ENCODE results near the gene EYS. TPM values are rescaled to one million over a fixed set of nuclear protein-coding genes. Genes with fewer than 3 reads are reported as not detected.

EYS gene
- total and polyA plus RNA-seq, 2 of the 8 experiments (the other 6 are each of a cell fraction or from before 2014, with no cell fraction given): 0.05 to 0.13 TPM

GRCh38 chr6:63816982-63817436 is 1890.0 kb downstream of the EYS start:
- Histone ChIP-seq H3K36me3 (ENCODE audit: control insufficient read depth in 2 of 4, insufficient read depth in 4 of 4, low read length in 3 of 4) (no peaks in the 10 kb centered on the region), H3K23ac (ENCODE audit: insufficient read length) (no peak overlapping the region), H3K23me2 (ENCODE audit: low read depth, low read length) (no peaks in the 10 kb centered on the region), H3K56ac (replicated peaks; ENCODE audit: insufficient read length, low read depth, low read length) (no peak overlapping the region), H3K14ac (ENCODE audit: insufficient read length) (no peak overlapping the region), H4K91ac (replicated peaks; ENCODE audit: insufficient read length, low read length) (no peak overlapping the region), H3K4ac (replicated peaks; ENCODE audit: insufficient read length, low read depth, low read length) (no peak overlapping the region), H2BK5ac (ENCODE audit: low read depth, low read length) (no peak overlapping the region), H3K4me3 (ENCODE audit: extremely low read depth in 1 of 4, insufficient read depth in 2 of 4, low read depth in 3 of 4, low read length in 4 of 4) (no peak overlapping the region), H4K5ac (ENCODE audit: insufficient read length, low read depth, low read length) (no peak overlapping the region), H2BK20ac (ENCODE audit: low read length) (no peak overlapping the region), H2AFZ (ENCODE audit: low read length) (peak overlapping the region; percentile 95), H3K4me1 (replicated peaks in 1 of 4; ENCODE audit: control insufficient read depth in 3 of 4, insufficient read depth in 4 of 4, low read length in 3 of 4) (peaks cover 0 to 3% (median 0%) of the 10 kb centered on the region in 4 experiments; a peak in 1 of 7 replicates), H2AK5ac (ENCODE audit: low read depth, low read length) (no peak overlapping the region), H3K18ac (ENCODE audit: extremely low read depth, low read length) (no peak overlapping the region), H3K79me2 (ENCODE audit: control insufficient read depth in 1 of 2, insufficient read depth in 2 of 2, low read length in 2 of 2) (no peaks in the 10 kb centered on the region), H3K9me3 (ENCODE audit: insufficient read depth in 2 of 2, low read depth in 1 of 2, low read length in 1 of 2) (no peaks in the 10 kb centered on the region), H3K79me1 (ENCODE audit: low read depth, low read length) (no peaks in the 10 kb centered on the region), H3K9ac (replicated peaks in 1 of 4; ENCODE audit: extremely low read depth in 1 of 4, low read depth in 3 of 4, low read length in 3 of 4) (no peak overlapping the region), H3K4me2 (ENCODE audit: insufficient read depth in 1 of 2, low read depth in 2 of 2, low read length in 2 of 2) (no peak overlapping the region), H4K8ac (ENCODE audit: extremely low read depth, insufficient read depth, low read length) (no peak overlapping the region), H3K27me3 (replicated peaks in 1 of 4; ENCODE audit: control insufficient read depth in 3 of 4, extremely low read depth in 1 of 4, insufficient read depth in 3 of 4, low read length in 3 of 4) (no peaks in the 10 kb centered on the region), H4K20me1 (replicated peaks in 1 of 2; ENCODE audit: control insufficient read depth in 1 of 2, insufficient read depth in 2 of 2, low read length in 2 of 2) (no peaks in the 10 kb centered on the region), H2BK120ac (replicated peaks; ENCODE audit: low read depth, low read length) (no peak overlapping the region), H2BK12ac (ENCODE audit: low read depth, low read length) (no peak overlapping the region), H2BK15ac (ENCODE audit: low read length) (no peak overlapping the region), H3K27ac (ENCODE audit: low read depth, low read length) (no peak overlapping the region)
- FAIRE-seq (peak; percentile 75), DNase-seq (ENCODE audit: low read depth in 1 of 2, low spot score in 2 of 2) (no peak)
- POLR2A ChIA-PET (ENCODE audit: partially characterized antibody): interaction anchor here (0.9 kb wide), 1 partner anchor 10 kb away, joined by 3 read pairs; no protein-coding TSS in a partner anchor
- CTCF ChIA-PET (ENCODE audit: partially characterized antibody): interaction anchor here (0.6 to 1.4 kb wide), 9 partner anchors 15 to 542 kb away, joined by 3 to 9 read pairs (median 3); no protein-coding TSS in a partner anchor
- WGBS, 2 experiments (ENCODE audit: extremely low coverage in 1 of 2, insufficient coverage in 1 of 2, insufficient read length in 1 of 2, insufficient replicate concordance in 2 of 2, low coverage in 1 of 2, low lambda C conversion rate in 2 of 2, missing lambda C conversion rate in 1 of 2): 81% methylated on average over 1 of the region's 1 CpG; no CpG with 5 or more reads in 1 of the 2 experiments
- TF ChIP-seq RAD21 (IDR thresholded peaks at IDR 0.05 in 1 of 2, conservative IDR thresholded peaks at IDR 0.05 in 1 of 2; ENCODE audit: low read depth in 2 of 2, low read length in 2 of 2) (peak; percentile 54 to 60), SP1 (IDR thresholded peaks at IDR 0.05; ENCODE audit: low read depth, low read length) (no peak), EZH2 (IDR thresholded peaks at IDR 0.05; ENCODE audit: low read depth, low read length, severe bottlenecking) (no peak), ZNF274 (IDR thresholded peaks at IDR 0.05; ENCODE audit: borderline replicate concordance, extremely low read depth, low read length) (no peak), BCL11A (IDR thresholded peaks at IDR 0.05; ENCODE audit: low read depth in 2 of 2, low read length in 2 of 2) (no peak)

Measured in H1 (cell line).